Measurements from ENCODE around the gene TIAM1.

DNA sequence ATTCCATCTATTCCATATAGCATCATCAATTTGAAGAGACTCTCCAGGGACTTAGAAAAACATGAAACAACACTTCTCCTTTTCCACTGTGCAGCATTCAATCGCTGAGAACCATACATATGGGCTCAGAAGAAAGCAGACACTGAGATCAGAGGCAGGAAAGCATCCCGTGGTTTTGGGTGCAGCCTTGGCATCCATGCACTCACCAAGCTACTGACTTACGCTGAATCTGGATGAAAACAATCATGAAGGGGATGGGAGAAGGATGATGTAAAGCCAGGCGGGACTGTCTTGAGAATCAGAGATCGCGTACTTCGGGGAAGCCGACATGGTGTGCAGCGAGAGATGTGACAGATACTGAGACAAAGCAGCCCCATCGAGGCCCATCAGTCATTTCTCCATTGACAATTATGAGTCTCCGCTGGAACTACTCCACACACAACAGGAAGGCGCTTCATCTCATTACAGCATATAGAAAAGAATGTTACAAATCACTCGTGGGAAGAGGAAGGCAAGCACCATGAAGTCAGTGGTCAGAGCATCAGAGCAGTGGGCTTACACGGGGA, 2.3 kb upstream of the TIAM1 start:
- TF ChIP-seq POLR2A (IDR thresholded peaks at IDR 0.05): no peak
- no peak for TF ChIP-seq POLR2AphosphoS5 (IDR thresholded peaks at IDR 0.05)
- TF ChIP-seq, protein P1, sequence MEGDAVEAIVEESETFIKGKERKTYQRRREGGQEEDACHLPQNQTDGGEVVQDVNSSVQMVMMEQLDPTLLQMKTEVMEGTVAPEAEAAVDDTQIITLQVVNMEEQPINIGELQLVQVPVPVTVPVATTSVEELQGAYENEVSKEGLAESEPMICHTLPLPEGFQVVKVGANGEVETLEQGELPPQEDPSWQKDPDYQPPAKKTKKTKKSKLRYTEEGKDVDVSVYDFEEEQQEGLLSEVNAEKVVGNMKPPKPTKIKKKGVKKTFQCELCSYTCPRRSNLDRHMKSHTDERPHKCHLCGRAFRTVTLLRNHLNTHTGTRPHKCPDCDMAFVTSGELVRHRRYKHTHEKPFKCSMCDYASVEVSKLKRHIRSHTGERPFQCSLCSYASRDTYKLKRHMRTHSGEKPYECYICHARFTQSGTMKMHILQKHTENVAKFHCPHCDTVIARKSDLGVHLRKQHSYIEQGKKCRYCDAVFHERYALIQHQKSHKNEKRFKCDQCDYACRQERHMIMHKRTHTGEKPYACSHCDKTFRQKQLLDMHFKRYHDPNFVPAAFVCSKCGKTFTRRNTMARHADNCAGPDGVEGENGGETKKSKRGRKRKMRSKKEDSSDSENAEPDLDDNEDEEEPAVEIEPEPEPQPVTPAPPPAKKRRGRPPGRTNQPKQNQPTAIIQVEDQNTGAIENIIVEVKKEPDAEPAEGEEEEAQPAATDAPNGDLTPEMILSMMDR (IDR thresholded peaks at IDR 0.05): no peak

Data from prostate gland (tissue), 2 donors.